ENCODE measurements around the gene PRDX4. TPM values are rescaled to one million over a fixed set of nuclear protein-coding genes. Genes with fewer than 3 reads are reported as not detected.

PRDX4 gene
- total and polyA plus RNA-seq, 2 of the 8 experiments (the other 6 are each of a cell fraction or from before 2014, with no cell fraction given), result 130 TPM

- H4K91ac ChIP-seq (replicated peaks; ENCODE audit: insufficient read length, low read length), result no peak overlapping the region
- no peak overlapping the region for H3K4me2 ChIP-seq (ENCODE audit: insufficient read depth in 1 of 2, low read depth in 2 of 2, low read length in 2 of 2)
- no peaks in the 10 kb centered on the region for H3K79me2 ChIP-seq (ENCODE audit: control insufficient read depth in 1 of 2, insufficient read depth in 2 of 2, low read length in 2 of 2)
- POLR2A ChIA-PET (ENCODE audit: partially characterized antibody), result no interaction called here
- H2AFZ ChIP-seq (ENCODE audit: low read length), result no peak overlapping the region
- no peak overlapping the region for H4K5ac ChIP-seq (ENCODE audit: insufficient read length, low read depth, low read length)
- H2AK5ac ChIP-seq (ENCODE audit: low read depth, low read length), result no peak overlapping the region
- H4K20me1 ChIP-seq (replicated peaks in 1 of 2; ENCODE audit: control insufficient read depth in 1 of 2, insufficient read depth in 2 of 2, low read length in 2 of 2), result no peaks in the 10 kb centered on the region
- no peak for FAIRE-seq
- no peak for DNase-seq (ENCODE audit: low read depth in 1 of 2, low spot score in 2 of 2)
- H2BK12ac ChIP-seq (ENCODE audit: low read depth, low read length), result no peak overlapping the region
- H4K8ac ChIP-seq (ENCODE audit: extremely low read depth, insufficient read depth, low read length), result no peak overlapping the region
- 89% methylated on average over 3 of the region's 3 CpGs; no CpG with 5 or more reads in 1 of the 2 experiments for WGBS, 2 experiments (ENCODE audit: extremely low coverage in 1 of 2, insufficient coverage in 1 of 2, insufficient read length in 1 of 2, insufficient replicate concordance in 2 of 2, low coverage in 1 of 2, low lambda C conversion rate in 2 of 2, missing lambda C conversion rate in 1 of 2)
- no peaks in the 10 kb centered on the region for H3K9me3 ChIP-seq (ENCODE audit: insufficient read depth in 2 of 2, low read depth in 1 of 2, low read length in 1 of 2)
- no peaks in the 10 kb centered on the region for H3K23me2 ChIP-seq (ENCODE audit: low read depth, low read length)
- no peak overlapping the region for H2BK15ac ChIP-seq (ENCODE audit: low read length)
- no peak overlapping the region for H2BK5ac ChIP-seq (ENCODE audit: low read depth, low read length)
- no peak overlapping the region for H3K4me3 ChIP-seq (ENCODE audit: extremely low read depth in 1 of 4, insufficient read depth in 2 of 4, low read depth in 3 of 4, low read length in 4 of 4)
- H3K27ac ChIP-seq (ENCODE audit: low read depth, low read length), result no peak overlapping the region
- H3K36me3 ChIP-seq (ENCODE audit: control insufficient read depth in 2 of 4, insufficient read depth in 4 of 4, low read length in 3 of 4), result no peaks in the 10 kb centered on the region
- H3K56ac ChIP-seq (replicated peaks; ENCODE audit: insufficient read length, low read depth, low read length), result no peak overlapping the region
- H3K14ac ChIP-seq (ENCODE audit: insufficient read length), result no peak overlapping the region
- no peak overlapping the region for H2BK120ac ChIP-seq (replicated peaks; ENCODE audit: low read depth, low read length)
- no peak overlapping the region for H3K18ac ChIP-seq (ENCODE audit: extremely low read depth, low read length)
- H3K9ac ChIP-seq (replicated peaks in 1 of 4; ENCODE audit: extremely low read depth in 1 of 4, low read depth in 3 of 4, low read length in 3 of 4), result no peak overlapping the region
- H3K4me1 ChIP-seq (replicated peaks in 1 of 4; ENCODE audit: control insufficient read depth in 3 of 4, insufficient read depth in 4 of 4, low read length in 3 of 4), result peaks cover 0 to 18% (median 3%) of the 10 kb centered on the region in 4 experiments; a peak in 5 of 7 replicates
- no peak overlapping the region for H3K4ac ChIP-seq (replicated peaks; ENCODE audit: insufficient read length, low read depth, low read length)
- CTCF ChIA-PET (ENCODE audit: partially characterized antibody), result no interaction called here
- no peaks in the 10 kb centered on the region for H3K79me1 ChIP-seq (ENCODE audit: low read depth, low read length)
- no peaks in the 10 kb centered on the region for H3K27me3 ChIP-seq (replicated peaks in 1 of 4; ENCODE audit: control insufficient read depth in 3 of 4, extremely low read depth in 1 of 4, insufficient read depth in 3 of 4, low read length in 3 of 4)
- H3K23ac ChIP-seq (ENCODE audit: insufficient read length), result no peak overlapping the region
- no peak overlapping the region for H2BK20ac ChIP-seq (ENCODE audit: low read length)
- no peak for TF ChIP-seq RNF2 (IDR thresholded peaks at IDR 0.05; ENCODE audit: borderline replicate concordance, low read depth, low read length, missing control alignments, poor library complexity, severe bottlenecking)
- no peak for TF ChIP-seq TCF12 (IDR thresholded peaks at IDR 0.05; ENCODE audit: low read depth, low read length)
- no peak for TF ChIP-seq SIRT6 (IDR thresholded peaks at IDR 0.05; ENCODE audit: low read length)
Observed at GRCh38 chrX:23662187-23662586, 5.1 kb upstream of the PRDX4 start.

Measured in H1 (cell line).